HG02763 (cell line): ENCODE results near the gene SCLT1.
"Not testable (repeated sequence)": the region's sequence is repeated elsewhere in the genome, so short reads cannot be mapped to it uniquely, and the experiment has no call there.

Experiments
- ATAC-seq: cut with Tn5 transposase; IDR thresholded peaks from one replicate; pipeline ENCODE4 v1.9.1; 2021; ENCODE audit warnings: mild to moderate bottlenecking, moderate library complexity; ENCODE audit not compliant: unreplicated experiment

The SCLT1 gene

DNA sequence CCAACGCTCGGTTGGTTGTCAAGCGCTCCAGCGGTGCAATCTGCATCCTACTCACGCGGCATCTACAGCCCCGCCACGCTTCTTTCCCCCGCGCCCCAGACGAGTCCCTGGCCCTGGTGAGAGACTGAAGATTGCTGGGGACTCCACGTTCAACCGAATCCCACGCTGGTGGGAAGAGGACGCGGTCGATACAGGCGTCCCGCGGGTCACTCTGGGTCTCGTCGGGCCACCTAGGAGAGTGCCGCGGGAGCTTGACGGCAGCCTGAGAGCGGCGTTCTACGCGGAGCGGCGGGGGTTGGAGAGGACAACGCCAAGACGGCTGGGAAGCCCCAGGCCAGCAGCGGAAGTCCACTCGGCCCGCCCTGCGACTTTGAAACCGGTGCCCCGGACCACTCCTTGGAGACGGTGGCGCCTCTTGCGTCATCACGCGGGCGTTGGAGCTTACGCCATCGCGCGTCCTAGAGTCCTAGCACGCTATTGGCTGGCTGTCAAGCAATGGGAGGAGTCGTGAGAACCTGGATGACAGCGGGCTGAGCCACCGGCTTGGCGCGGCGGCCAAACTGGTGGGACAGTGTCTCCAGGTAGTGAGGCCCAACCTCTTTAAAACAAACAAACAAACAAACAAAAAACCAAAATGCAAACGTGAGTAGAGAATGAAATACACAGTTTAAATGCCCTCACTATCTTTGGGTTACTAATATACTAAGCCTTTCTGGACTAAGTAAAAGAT lies at the start of gene SCLT1:
Gene SCLT1, minus strand, starts transcription at position 349 of the 730 bp plus-strand sequence. CDS start 436 bp downstream, outside the sequence.
- ATAC-seq: peak; percentile 94

- no peak for ATAC-seq
Observed at GRCh38 chr4:129140521-129140920, 47.2 kb upstream of the SCLT1 start.

- no peak for ATAC-seq
Observed at GRCh38 chr4:129138810-129139496, 45.6 kb upstream of the SCLT1 start.

DNA sequence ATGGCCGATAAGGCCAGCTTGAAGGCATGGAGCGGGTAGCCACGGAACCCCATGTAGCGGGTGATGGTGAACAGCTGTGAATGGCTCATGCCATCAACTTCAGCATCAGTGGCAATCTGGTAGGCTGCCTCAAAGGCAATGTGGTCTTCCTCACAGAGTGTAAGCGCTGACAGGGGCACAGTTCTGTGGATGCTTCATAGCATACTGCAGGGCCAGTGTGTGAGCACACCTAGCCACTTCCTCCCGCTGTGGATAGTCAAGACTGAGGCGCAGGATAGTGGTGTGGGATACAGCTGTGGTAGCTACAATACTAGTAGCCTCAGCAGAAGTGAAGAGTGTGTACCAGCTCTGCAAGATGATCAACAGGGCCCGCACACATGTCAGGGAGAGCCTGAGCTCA lies 43.1 kb upstream of the SCLT1 start:
- ATAC-seq: no peak

- no peak for ATAC-seq
Observed at GRCh38 chr4:129131343-129131742, 38.0 kb upstream of the SCLT1 start.

- no peak for ATAC-seq
Observed at GRCh38 chr4:129129143-129129542, 35.8 kb upstream of the SCLT1 start.

- ATAC-seq: not testable (repeated sequence)
Observed at GRCh38 chr4:129126614-129127013, 33.3 kb upstream of the SCLT1 start.

DNA sequence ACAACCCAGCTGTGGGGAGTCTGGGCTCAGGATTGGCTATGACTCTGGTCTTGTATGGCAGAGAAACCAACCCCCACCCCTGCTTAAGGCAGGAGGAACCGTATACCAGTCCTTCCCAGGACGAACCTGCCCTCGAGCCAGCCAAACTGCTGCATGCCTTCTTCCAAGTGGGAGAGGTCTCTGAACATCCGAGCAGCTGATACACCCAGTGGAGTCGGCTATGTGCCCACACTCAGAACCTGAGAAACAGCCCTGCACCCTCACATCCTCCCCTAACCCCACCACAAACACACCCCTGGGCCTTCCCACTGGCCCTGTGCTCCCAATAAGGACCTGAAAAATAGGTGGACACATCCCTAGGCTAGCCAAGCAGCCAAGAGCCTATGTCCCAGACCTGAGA lies 24.4 kb upstream of the SCLT1 start:
- ATAC-seq: no peak

DNA sequence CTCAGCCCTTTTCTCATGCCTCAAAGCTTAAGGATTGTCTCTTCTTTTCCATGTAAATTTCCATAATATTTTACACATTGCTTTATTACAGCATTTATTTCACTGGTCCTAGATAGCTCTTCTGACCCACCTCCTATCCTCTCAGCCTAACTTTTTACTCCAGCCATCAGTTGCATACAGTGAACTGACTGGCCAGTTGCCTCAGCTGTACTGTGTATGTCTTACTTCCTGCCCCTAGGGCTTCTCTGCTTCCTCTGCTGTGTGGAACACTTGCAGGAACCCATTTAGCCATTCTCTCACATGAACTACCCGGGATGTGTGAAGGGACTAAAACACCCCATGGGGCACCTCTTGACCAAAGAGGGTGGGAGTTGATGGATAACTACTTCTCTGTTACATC lies 20.6 kb upstream of the SCLT1 start:
- no peak for ATAC-seq

DNA sequence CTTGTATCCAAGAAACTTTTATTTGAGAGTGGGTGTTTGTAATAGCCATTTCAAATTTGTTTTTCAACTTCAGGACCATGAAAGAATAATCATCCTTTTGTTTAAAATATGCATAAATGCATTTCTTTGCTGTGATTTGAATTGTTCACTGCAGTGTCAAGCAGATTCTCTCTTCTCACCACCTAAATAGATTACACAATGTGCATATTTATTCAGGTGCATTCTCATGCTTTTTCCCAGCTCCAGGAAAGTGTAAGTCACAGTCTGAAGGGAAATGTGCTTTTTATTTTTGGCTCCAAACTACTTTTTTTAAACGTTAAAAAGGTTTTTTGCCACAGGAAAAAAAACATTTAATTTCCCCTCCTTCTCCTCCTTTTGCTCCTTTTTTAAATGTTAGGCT lies 20.1 kb upstream of the SCLT1 start:
- ATAC-seq: no peak

DNA sequence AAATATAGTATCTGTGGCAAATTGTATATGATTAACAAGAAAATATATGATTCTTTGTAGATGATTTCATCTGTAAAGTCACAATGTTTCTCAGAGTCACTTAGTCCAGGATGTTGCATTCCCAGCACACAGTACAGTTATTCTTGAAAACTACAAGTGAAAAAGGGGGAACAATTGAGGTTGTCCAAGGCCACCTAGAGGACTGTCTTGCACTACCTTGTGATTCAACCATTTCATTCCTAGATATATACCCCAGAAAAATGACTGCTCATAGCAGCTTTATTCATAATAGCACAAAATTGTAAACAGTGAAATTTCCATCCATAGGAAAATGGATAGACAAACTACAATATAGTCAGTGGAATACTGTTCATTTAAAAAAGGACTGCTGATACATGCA lies 18.6 kb upstream of the SCLT1 start:
- ATAC-seq: no peak

DNA sequence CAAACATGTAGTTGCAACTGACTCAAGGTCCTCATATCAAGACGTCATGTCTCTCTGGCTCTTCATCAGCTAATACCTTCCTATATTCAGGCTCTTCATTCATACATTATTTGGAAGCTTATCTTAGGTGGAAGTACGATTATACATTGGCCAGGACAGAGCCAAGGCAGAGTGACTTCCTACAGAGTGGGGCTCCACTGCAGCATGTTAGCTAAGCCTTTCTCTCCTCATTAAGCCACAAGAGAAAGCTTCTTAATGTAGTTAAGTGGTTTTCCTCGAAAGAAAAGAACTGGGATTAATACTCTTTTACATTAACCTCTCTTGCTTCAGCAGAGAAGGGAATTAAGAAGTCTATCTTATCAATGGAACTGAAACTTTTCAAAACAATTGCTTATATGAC lies 17.6 kb upstream of the SCLT1 start:
- ATAC-seq: no peak

DNA sequence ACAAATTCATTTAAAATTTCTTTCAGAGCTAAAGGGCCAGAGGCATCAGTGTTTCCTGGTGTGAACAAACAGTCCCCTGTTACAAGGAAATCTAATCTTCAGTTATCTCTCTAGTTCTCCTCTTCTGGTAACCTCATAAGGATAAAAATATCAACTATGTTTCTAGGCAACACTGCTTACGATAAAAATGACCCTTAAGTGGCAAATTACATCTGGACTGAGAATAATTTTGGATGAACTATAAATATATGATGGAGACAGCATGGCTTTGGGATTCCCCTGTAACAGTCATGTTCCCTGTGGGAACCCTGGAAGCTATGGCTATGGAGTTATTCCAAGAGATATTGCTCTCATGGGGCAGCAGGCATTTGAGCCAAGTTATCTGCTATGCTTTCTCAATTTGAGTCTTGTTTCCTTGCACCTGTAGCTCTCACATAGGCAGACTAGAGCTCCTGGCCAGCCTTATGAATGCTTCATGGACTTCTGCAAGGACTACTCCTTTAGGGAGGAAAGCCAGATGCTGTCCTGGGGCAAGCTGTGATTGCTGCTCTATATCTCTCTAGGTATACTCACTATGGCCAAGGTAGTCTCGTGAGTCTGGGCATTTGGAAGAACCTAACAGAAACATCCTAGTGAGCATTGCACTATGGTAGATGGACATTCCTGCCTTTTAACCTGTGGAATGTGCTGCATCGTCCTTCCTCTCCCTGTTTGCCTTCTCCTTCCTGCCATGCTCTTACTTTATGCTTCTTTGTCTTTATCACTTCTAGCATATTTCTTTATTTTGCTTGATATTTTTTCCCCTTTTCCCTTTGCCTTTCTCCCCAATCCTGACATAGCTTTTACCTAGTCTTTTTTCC lies 16.9 kb upstream of the SCLT1 start:
- no peak for ATAC-seq

- no peak for ATAC-seq
Observed at GRCh38 chr4:129098531-129099001, 5.2 kb upstream of the SCLT1 start.

GRCh38 chr4:129095811-129096454 lies 2.6 kb upstream of the SCLT1 start, which contains the start of gene C4orf33:
Gene C4orf33 (plus strand): TSS chr4:129096152. CDS start chr4:129102611, 6,459 bp downstream.
- peak; percentile 37 for ATAC-seq

DNA sequence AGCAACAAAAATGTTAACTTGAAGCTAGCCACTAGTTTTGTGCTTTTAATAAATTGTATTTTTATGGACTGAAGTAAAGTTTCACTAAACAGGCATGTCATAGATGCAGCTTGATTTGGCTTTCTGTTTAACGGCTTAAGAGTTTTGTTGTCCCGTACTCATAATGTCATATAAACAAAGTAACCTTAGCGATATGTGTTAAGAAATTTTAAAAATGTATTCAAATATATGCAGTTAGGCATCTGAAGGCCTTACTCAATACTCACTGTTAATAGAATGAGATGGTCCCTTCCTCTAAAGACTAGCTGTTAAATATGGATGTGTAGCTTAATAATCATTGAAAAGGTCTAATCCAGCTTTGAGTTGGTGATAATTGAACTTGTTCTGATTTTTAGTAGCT lies 1.0 kb upstream of the SCLT1 start:
- no peak for ATAC-seq

DNA sequence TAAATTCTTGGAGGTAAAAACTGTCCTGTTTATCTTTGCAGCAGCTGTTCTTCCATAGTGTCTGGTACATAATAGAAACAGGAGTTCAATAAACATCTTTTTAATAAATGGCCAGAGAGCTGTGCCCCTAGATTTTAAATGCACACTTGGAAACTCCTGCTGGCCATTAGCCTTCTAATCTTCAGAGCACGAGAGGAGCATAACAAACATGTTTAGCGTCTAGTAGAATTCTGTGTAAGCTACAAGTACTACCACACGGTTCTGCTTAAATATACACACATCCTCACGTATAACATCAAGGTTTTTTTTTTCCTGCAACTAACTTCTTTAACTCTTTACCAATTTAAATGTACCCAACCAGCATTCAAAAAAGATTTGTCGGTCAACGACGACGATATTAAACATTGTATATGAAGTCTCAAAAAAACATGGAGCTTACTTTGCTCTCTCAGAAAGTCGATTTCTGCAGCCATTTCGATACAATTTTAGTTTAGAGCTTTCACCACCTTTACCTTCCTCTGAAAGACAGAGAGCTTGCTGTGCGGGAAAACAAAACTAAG lies 628 bp downstream of the SCLT1 start:
- no peak for ATAC-seq

GRCh38 chr4:129087516-129087915 lies 5.8 kb downstream of the SCLT1 start:
- ATAC-seq: no peak

GRCh38 chr4:129085472-129085871 lies 7.9 kb downstream of the SCLT1 start:
- ATAC-seq: no peak

DNA sequence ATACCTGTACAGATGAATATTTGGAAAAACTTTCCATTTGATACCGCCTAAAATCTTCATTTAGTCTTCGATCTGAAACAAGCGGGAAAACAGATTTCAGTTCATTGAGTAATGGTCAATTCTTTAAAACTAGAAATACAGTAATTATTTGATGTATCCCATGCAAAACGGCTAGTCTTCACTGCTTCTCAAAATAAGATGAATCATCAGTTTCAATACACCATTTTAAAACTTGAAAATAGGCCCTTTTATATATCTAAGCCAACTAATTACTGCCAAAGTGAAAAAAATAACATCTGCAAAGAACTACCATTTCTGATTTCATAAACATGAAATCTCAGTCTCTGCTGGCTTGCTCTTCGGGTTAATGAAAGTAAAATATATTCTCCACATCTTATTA lies 11.0 kb downstream of the SCLT1 start:
- ATAC-seq: no peak

GRCh38 chr4:129080129-129080528 lies 13.2 kb downstream of the SCLT1 start:
- ATAC-seq: no peak
